GM04504 (cell line): Measurements from ENCODE around the gene SPNS3.

Experiments used
- DNase-seq: peaks from one replicate; pipeline ENCODE4 v3.0.0-alpha.2; 2012; ENCODE audit warnings: low read depth

SPNS3 gene

GRCh38 chr17:4426499-4427208 lies 7.1 kb upstream of the SPNS3 start:
- DNase-seq = no peak

- no peak for DNase-seq
Measured at GRCh38 chr17:4427505-4427904, 6.2 kb upstream of the SPNS3 start.

- no peak for DNase-seq
Measured at GRCh38 chr17:4436381-4436780, 2.6 kb downstream of the SPNS3 start.

- DNase-seq = no peak
Measured at GRCh38 chr17:4436846-4437245, 3.1 kb downstream of the SPNS3 start.

- DNase-seq = no peak
Measured at GRCh38 chr17:4438162-4438944, 4.6 kb downstream of the SPNS3 start.

- no peak for DNase-seq
Measured at GRCh38 chr17:4440021-4440420, 6.3 kb downstream of the SPNS3 start.

- no peak for DNase-seq
Measured at GRCh38 chr17:4440690-4441686, 7.2 kb downstream of the SPNS3 start.

- no peak for DNase-seq
Measured at GRCh38 chr17:4442582-4442981, 8.8 kb downstream of the SPNS3 start.

- DNase-seq = no peak
Measured at GRCh38 chr17:4443476-4443875, 9.7 kb downstream of the SPNS3 start.

GRCh38 chr17:4444782-4445473 lies 11.2 kb downstream of the SPNS3 start:
- no peak for DNase-seq

- DNase-seq = no peak
Measured at GRCh38 chr17:4445731-4446130, 12.0 kb downstream of the SPNS3 start.

- DNase-seq = no peak
Measured at GRCh38 chr17:4446326-4447071, 12.8 kb downstream of the SPNS3 start.

GRCh38 chr17:4448197-4448980 lies 14.6 kb downstream of the SPNS3 start:
- DNase-seq = no peak

- DNase-seq = no peak
Measured at GRCh38 chr17:4449736-4450135, 16.0 kb downstream of the SPNS3 start.

GRCh38 chr17:4450710-4451316 lies 17.1 kb downstream of the SPNS3 start:
- no peak for DNase-seq

GRCh38 chr17:4453812-4454591 lies 20.3 kb downstream of the SPNS3 start:
- no peak for DNase-seq

GRCh38 chr17:4460661-4461060 lies 26.9 kb downstream of the SPNS3 start:
- DNase-seq = no peak

- DNase-seq = no peak
Measured at GRCh38 chr17:4463818-4464476, 30.2 kb downstream of the SPNS3 start.
